SK-N-SH treated with all-trans-retinoic acid at 6 μM for 48 hours (cell line): Measurements from ENCODE around the gene RXFP4.

Experiments used
- ATAC-seq: fragments of 200-7000 bp; cut with Tn5 transposase; 3 replicates; pipeline ENCODE4 v1.9.1; 2020; ENCODE audit warnings: mild to moderate bottlenecking, moderate library complexity
- ARNTL ChIP-seq: fragments of 450-650 bp; formaldehyde crosslinking; IDR thresholded peaks from 2 replicates; pipeline ENCODE4 v1.5.0; 2020; ENCODE audit warnings: low read depth, mild to moderate bottlenecking, moderate library complexity, borderline replicate concordance
- BACH2 ChIP-seq: fragments of 250-450 bp; sonication (Bioruptor Pico); IDR thresholded peaks from 2 replicates; pipeline ENCODE4 v1.9.0; 2021; ENCODE audit warnings: mild to moderate bottlenecking, borderline replicate concordance
- CSDC2 ChIP-seq: fragments of 250-450 bp; sonication (Bioruptor Pico); IDR thresholded peaks from 2 replicates; pipeline ENCODE4 v1.5.0; 2020; ENCODE audit warnings: mild to moderate bottlenecking, moderate library complexity
- ESRRG ChIP-seq: fragments of 250-450 bp; sonication (Bioruptor Pico); IDR thresholded peaks from 2 replicates; pipeline ENCODE4 v1.6.1; 2021; ENCODE audit warnings: mild to moderate bottlenecking
- ISL1 ChIP-seq: fragments of 250-450 bp; sonication (Bioruptor Pico); IDR thresholded peaks from 2 replicates; pipeline ENCODE4 v2.1.2; 2022; ENCODE audit warnings: mild to moderate bottlenecking, moderate library complexity
- OSR1 ChIP-seq: fragments of 250-450 bp; sonication (Bioruptor Pico); IDR thresholded peaks from 2 replicates; pipeline ENCODE4 v1.8.0; 2022; ENCODE audit warnings: moderate library complexity, mild to moderate bottlenecking, inconsistent platforms
- PPARA ChIP-seq: fragments of 250-450 bp; sonication (Bioruptor Pico); IDR thresholded peaks from 2 replicates; pipeline ENCODE4 v1.5.0; 2020; ENCODE audit warnings: mild to moderate bottlenecking, borderline replicate concordance
- RARB ChIP-seq: fragments of 250-450 bp; sonication (Bioruptor Pico); IDR thresholded peaks from 2 replicates; pipeline ENCODE4 v1.8.0; 2021; ENCODE audit warnings: mild to moderate bottlenecking, moderate library complexity
- SNAI2 ChIP-seq: fragments of 250-450 bp; sonication (Bioruptor Pico); IDR thresholded peaks from 2 replicates; pipeline ENCODE4 v1.5.0; 2020; ENCODE audit warnings: mild to moderate bottlenecking, moderate library complexity
- TCF4 ChIP-seq: fragments of 250-450 bp; sonication (Bioruptor Pico); IDR thresholded peaks from 2 replicates; pipeline ENCODE4 v1.8.0; 2021; ENCODE audit warnings: mild to moderate bottlenecking, moderate library complexity, borderline replicate concordance
- TOX ChIP-seq: fragments of 250-450 bp; sonication (Bioruptor Pico); IDR thresholded peaks from 2 replicates; pipeline ENCODE4 v1.8.0; 2021; ENCODE audit warnings: mild to moderate bottlenecking, moderate library complexity, borderline replicate concordance
- ZC3H10 ChIP-seq: fragments of 250-450 bp; sonication (Bioruptor Pico); IDR thresholded peaks from 2 replicates; pipeline ENCODE4 v1.5.1; 2021; ENCODE audit warnings: mild to moderate bottlenecking, moderate library complexity
- ZFP3 ChIP-seq: fragments of 250-450 bp; sonication (Bioruptor Pico); IDR thresholded peaks from 2 replicates; pipeline ENCODE4 v1.5.0; 2020; ENCODE audit warnings: mild to moderate bottlenecking, moderate library complexity
- ZFP30 ChIP-seq: fragments of 450-650 bp; formaldehyde crosslinking; IDR thresholded peaks from 2 replicates; pipeline ENCODE4 v1.5.0; 2022; ENCODE audit warnings: mild to moderate bottlenecking, moderate library complexity
- ZNF565 ChIP-seq: fragments of 450-650 bp; formaldehyde crosslinking; conservative IDR thresholded peaks from 2 replicates; pipeline ENCODE4 v1.5.0; 2020; ENCODE audit warnings: low read depth, mild to moderate bottlenecking, moderate library complexity
- ZNF70 ChIP-seq: fragments of 450-650 bp; formaldehyde crosslinking; IDR thresholded peaks from 2 replicates; pipeline ENCODE4 v1.5.0; 2020; ENCODE audit warnings: mild to moderate bottlenecking, moderate library complexity
- ZNF8 ChIP-seq: fragments of 450-650 bp; formaldehyde crosslinking; IDR thresholded peaks from 2 replicates; pipeline ENCODE4 v1.5.0; 2020; ENCODE audit warnings: mild to moderate bottlenecking, moderate library complexity
- TF ChIP-seq, protein P1 (sequence below): fragments of 250-450 bp; sonication (Bioruptor Pico); IDR thresholded peaks from 2 replicates; pipeline ENCODE4 v1.8.0; 2021; ENCODE audit warnings: low read depth, mild to moderate bottlenecking, moderate library complexity, borderline replicate concordance
- TF ChIP-seq, protein P2 (sequence below): fragments of 250-450 bp; sonication (Bioruptor Pico); IDR thresholded peaks from 2 replicates; pipeline ENCODE4 v1.5.1; 2021; ENCODE audit warnings: mild to moderate bottlenecking, moderate library complexity
- TF ChIP-seq, protein P3 (sequence below): fragments of 250-450 bp; sonication (Bioruptor Pico); IDR thresholded peaks from 2 replicates; pipeline ENCODE4 v1.8.0; 2020; ENCODE audit warnings: mild to moderate bottlenecking, moderate library complexity, borderline replicate concordance
- TF ChIP-seq, protein P4 (sequence below): fragments of 250-450 bp; sonication (Bioruptor Pico); IDR thresholded peaks from 2 replicates; pipeline ENCODE4 v1.5.0; 2020; ENCODE audit warnings: mild to moderate bottlenecking, moderate library complexity

Gene RXFP4

DNA sequence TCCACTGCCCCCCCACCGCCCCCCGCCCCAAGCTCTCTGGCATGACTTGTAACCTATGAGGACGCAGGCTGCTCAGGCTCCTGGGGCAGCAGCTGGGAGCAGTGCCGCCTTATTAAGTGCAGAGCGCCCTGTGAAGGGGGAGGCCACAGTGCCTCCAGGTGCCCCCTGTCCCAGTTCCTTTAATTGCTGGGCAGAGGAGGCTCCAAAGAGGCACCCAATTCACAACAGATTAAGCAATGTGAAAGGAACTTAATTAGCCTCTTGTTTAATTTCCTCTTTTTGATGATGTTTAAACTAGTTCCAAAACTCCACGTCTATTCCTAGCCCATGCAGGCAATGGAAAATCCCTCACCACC, 3.0 kb downstream of the RXFP4 start (continued):
- TF ChIP-seq, protein P1, sequence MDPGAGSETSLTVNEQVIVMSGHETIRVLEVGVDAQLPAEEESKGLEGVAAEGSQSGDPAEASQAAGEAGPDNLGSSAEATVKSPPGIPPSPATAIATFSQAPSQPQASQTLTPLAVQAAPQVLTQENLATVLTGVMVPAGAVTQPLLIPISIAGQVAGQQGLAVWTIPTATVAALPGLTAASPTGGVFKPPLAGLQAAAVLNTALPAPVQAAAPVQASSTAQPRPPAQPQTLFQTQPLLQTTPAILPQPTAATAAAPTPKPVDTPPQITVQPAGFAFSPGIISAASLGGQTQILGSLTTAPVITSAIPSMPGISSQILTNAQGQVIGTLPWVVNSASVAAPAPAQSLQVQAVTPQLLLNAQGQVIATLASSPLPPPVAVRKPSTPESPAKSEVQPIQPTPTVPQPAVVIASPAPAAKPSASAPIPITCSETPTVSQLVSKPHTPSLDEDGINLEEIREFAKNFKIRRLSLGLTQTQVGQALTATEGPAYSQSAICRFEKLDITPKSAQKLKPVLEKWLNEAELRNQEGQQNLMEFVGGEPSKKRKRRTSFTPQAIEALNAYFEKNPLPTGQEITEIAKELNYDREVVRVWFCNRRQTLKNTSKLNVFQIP (CRISPR knock-in tag) = no peak
- no peak for TF ChIP-seq ISL1
- no peak for TF ChIP-seq OSR1 (CRISPR knock-in tag)
- TF ChIP-seq PPARA (CRISPR knock-in tag) = no peak
- no peak for TF ChIP-seq RARB
- no peak for TF ChIP-seq ZNF565 (CRISPR knock-in tag)
- TF ChIP-seq ZFP30 (CRISPR knock-in tag) = no peak
- no peak for TF ChIP-seq ZC3H10 (CRISPR knock-in tag)
- TF ChIP-seq SNAI2 (CRISPR knock-in tag) = no peak
- no peak for TF ChIP-seq ARNTL
- no peak for TF ChIP-seq ESRRG (CRISPR knock-in tag)
- no peak for TF ChIP-seq CSDC2 (CRISPR knock-in tag)

DNA sequence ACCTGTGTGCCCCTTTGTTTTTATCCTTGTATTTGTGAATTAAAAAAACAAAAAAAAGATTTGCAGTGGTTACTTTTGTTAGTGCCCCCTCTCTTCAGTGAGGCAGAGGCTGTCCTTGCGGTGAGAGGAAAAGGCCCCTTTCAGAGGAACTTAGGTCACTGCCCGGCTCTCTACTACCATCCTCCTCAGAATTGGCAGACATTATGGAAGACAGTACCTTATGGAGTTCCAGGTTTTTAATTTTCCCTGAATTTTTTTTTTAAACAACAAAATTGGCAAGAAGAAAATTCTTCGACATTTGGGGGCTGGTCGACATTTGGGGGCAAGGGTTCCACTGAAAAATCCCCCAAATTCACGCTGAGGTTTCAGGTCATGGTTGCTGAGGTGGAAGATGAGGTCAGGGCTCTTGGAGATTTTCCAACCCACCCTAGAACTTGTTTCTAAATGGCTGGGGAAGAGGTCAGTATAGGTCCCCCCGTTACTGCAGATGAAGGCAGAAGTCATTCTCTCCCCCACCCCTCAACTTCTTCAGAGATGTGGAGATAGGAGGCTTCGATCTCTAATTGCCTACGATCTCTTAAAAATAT, 5.3 kb downstream of the RXFP4 start:
- TF ChIP-seq BACH2 (CRISPR knock-in tag) (no peak), ZNF70 (CRISPR knock-in tag) (no peak), ZNF8 (CRISPR knock-in tag) (no peak), ESRRG (CRISPR knock-in tag) (no peak), TOX (CRISPR knock-in tag) (no peak), SNAI2 (CRISPR knock-in tag) (no peak), ZC3H10 (CRISPR knock-in tag) (no peak), OSR1 (CRISPR knock-in tag) (no peak)
- TF ChIP-seq, protein P2, sequence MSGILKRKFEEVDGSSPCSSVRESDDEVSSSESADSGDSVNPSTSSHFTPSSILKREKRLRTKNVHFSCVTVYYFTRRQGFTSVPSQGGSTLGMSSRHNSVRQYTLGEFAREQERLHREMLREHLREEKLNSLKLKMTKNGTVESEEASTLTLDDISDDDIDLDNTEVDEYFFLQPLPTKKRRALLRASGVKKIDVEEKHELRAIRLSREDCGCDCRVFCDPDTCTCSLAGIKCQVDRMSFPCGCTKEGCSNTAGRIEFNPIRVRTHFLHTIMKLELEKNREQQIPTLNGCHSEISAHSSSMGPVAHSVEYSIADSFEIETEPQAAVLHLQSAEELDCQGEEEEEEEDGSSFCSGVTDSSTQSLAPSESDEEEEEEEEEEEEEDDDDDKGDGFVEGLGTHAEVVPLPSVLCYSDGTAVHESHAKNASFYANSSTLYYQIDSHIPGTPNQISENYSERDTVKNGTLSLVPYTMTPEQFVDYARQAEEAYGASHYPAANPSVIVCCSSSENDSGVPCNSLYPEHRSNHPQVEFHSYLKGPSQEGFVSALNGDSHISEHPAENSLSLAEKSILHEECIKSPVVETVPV (CRISPR knock-in tag) = no peak
- TF ChIP-seq, protein P3, sequence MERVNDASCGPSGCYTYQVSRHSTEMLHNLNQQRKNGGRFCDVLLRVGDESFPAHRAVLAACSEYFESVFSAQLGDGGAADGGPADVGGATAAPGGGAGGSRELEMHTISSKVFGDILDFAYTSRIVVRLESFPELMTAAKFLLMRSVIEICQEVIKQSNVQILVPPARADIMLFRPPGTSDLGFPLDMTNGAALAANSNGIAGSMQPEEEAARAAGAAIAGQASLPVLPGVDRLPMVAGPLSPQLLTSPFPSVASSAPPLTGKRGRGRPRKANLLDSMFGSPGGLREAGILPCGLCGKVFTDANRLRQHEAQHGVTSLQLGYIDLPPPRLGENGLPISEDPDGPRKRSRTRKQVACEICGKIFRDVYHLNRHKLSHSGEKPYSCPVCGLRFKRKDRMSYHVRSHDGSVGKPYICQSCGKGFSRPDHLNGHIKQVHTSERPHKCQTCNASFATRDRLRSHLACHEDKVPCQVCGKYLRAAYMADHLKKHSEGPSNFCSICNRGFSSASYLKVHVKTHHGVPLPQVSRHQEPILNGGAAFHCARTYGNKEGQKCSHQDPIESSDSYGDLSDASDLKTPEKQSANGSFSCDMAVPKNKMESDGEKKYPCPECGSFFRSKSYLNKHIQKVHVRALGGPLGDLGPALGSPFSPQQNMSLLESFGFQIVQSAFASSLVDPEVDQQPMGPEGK = no peak
- TF ChIP-seq, protein P1 (CRISPR knock-in tag) = no peak
- no peak for ATAC-seq

DNA sequence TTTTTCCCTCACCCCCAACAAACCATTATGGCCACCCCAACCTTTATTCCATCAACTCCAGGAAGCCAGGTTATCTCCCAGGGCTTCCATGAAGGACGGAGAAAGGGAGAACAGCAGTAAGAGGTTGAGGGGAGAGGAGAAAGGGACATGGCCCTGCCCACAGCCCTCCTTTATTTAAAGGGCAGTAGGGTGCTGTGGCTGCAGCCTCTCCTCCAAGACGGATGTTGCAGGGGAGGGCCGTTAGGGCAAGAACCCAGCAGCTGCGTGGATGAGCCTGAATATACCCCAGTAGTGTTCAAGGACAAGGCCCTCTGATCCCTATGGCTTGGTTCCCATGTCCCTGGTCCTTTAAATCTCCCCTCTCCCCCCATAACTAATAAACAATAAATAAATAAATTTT, 5.9 kb downstream of the RXFP4 start:
- TF ChIP-seq PPARA (CRISPR knock-in tag) (no peak), ZNF565 (CRISPR knock-in tag) (no peak), TCF4 (CRISPR knock-in tag) (no peak), BACH2 (CRISPR knock-in tag) (no peak), ISL1 (no peak), ZFP3 (no peak), SNAI2 (CRISPR knock-in tag) (no peak), ESRRG (CRISPR knock-in tag) (no peak), ZC3H10 (CRISPR knock-in tag) (no peak)
- TF ChIP-seq, protein P4, sequence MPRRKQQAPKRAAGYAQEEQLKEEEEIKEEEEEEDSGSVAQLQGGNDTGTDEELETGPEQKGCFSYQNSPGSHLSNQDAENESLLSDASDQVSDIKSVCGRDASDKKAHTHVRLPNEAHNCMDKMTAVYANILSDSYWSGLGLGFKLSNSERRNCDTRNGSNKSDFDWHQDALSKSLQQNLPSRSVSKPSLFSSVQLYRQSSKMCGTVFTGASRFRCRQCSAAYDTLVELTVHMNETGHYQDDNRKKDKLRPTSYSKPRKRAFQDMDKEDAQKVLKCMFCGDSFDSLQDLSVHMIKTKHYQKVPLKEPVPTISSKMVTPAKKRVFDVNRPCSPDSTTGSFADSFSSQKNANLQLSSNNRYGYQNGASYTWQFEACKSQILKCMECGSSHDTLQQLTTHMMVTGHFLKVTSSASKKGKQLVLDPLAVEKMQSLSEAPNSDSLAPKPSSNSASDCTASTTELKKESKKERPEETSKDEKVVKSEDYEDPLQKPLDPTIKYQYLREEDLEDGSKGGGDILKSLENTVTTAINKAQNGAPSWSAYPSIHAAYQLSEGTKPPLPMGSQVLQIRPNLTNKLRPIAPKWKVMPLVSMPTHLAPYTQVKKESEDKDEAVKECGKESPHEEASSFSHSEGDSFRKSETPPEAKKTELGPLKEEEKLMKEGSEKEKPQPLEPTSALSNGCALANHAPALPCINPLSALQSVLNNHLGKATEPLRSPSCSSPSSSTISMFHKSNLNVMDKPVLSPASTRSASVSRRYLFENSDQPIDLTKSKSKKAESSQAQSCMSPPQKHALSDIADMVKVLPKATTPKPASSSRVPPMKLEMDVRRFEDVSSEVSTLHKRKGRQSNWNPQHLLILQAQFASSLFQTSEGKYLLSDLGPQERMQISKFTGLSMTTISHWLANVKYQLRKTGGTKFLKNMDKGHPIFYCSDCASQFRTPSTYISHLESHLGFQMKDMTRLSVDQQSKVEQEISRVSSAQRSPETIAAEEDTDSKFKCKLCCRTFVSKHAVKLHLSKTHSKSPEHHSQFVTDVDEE (CRISPR knock-in tag) = no peak
- TF ChIP-seq, protein P2 (CRISPR knock-in tag) = no peak
- TF ChIP-seq, protein P1 (CRISPR knock-in tag) = no peak
- TF ChIP-seq, all 23 proteins: peak for 0
- ATAC-seq = no peak
